ENCODE results near the gene CELF3.
"Not testable (repeated sequence)": the region's sequence is repeated elsewhere in the genome, so short reads cannot be mapped to it uniquely, and the experiment has no call there.

CELF3 gene

DNA sequence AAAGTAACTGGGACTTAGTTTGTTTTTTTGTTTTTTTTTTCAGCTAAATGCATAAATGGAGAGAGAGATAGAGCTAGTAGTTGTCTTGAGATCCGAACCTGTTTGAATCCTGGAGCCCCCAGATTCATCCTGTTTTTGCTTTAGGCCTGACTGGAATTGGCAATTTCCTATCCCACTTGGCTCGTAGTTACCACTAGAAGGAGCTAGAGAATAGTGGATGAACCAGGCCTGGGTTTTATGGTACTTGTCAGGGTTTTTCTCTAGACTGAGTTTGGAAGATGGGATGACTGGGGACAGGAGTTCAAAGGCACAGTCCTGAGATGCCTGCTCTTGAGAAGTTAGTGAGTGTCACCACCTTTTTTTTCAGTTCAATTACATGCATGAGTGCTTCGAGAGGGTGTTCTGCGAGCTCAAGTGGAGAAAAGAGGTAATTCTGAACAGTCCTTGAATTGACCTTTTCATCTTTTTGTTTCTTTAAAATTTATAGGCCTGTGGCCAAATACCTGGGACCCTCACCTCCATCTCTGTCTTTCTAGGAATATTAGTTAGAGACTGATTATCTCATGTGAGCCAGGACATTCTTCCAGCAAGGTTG is 23.4 kb downstream of the CELF3 start:
- DNase-seq = no peak

DNA sequence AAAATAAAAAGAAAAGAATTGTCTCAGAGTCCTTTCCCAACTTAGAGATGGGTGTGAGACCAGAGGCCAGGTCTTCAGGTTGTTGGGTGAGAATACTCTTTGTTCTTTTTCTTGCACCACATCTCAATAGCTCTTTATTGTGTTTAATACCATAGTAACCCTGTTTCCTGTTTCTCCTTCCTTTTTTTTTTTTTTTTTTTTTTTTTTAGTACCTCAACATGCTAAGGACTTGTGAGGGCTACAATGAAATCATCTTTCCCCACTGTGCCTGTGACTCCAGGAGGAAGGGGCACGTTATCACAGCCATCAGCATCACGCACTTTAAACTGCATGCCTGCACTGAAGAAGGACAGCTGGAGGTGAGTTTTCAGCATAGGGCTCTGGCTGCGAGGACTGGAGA is 24.4 kb downstream of the CELF3 start:
- DNase-seq = no peak

DNA sequence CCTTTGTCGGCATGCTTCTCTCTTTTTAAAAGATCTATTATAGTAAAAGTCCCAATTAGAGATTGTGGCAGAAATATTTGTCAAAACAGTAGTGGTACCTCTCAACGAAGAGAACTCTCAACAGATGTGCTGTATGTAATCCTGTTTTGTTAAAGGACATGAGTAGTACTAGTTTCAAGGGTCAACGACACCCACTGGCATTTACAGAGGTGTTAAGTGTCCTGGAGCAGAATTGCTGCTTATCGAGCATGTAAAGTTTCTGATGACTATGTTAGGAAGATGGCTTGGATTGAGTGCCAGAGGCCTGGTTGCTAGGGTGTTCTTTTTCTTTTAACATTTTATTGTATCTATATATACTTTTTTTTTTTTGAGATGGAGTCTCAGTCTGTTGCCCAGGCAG is 27.1 kb downstream of the CELF3 start:
- DNase-seq = no peak

DNA sequence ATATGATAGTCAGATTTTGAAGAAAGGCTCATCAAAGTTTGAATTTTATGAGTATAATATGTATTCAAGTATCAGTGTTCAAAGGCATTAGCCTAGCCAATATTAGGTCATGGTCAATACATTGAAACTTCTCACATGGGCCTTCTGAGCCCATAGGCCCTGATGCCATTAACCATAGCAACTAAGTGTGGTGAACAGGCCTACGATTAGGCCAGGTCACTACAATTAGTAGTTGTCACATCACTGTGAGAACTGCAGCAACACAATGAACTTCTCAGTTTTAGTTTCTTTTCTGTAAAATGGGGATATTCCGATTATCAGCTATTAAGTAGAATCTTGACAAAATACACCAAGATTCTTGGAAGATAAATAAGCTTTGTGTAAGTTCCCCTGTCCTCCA is 30.0 kb downstream of the CELF3 start:
- DNase-seq = no peak

DNA sequence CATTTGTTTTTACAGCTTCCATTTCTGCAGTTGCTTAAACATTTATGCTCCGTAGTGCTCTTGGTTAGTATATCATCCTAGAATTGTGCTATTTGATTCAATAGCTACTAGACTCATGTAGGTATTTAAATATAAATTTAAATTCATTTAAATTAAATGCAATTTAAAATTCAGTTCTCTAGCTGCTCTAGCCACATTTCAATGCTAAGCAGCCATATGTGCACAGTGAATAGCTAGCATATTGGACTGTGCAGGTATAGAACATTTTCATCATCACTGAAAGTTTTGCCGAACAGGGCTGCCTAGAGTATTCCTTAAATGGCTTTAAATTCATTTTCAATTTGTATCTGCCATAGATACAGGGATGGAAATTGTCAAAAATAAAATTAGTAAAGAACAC is 32.5 kb downstream of the CELF3 start:
- DNase-seq = no peak

DNA sequence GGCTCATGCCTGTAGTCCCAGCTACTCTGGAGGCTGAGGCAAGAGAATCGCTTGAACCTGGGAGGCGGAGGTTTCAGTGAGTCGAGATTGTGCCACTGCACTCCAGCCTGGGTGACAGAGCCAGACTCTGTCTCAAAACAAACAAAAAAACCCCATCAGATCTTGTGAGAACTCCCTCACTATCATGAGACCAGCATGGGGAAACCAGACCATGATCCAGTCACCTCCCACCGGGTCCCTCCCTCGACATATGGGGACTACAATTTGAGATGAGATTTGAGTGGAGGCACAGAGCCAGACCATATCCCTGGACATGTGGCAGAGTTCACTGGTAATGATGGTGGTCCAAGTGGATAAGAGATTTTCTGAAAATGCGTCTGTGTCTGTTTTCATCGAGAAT is 33.7 kb downstream of the CELF3 start:
- DNase-seq = not testable (repeated sequence)

DNA sequence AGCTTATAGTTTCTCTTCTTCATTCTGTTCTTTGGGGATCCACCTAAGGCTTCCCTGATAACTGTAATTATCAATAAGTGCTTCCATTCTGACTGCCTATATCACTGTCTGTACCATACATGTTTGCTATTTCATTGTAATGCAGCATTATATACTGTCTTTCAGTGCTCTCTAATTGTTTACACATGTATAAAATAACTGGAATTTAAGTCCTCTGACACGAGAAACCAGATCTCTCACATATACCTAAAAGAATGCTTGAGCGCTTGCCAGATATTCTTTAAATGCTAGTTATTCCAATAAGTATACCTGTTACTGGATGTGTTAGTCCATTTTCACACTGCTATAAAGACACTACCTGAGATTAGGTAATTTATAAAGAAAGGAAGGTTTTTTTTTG is 34.7 kb downstream of the CELF3 start:
- DNase-seq = no peak

DNA sequence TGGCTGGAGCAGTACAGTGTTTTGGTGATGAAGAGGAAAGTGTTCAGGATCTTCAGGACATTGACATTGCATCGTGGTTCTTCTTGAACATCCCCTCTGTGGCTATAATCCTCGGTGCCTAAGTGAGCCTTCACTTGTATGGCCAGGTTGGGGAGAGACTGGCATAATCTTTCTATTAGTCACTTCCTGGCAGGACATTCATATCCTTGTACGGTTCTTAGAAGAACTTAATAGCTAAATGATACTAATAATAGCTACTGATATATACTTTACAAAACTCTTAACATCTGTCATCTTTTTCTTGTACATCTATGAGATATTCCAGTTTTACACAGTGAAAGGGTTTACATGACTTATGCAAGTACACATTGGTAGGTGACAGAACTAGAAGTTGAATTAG is 35.8 kb downstream of the CELF3 start:
- DNase-seq = peak; percentile 15

DNA sequence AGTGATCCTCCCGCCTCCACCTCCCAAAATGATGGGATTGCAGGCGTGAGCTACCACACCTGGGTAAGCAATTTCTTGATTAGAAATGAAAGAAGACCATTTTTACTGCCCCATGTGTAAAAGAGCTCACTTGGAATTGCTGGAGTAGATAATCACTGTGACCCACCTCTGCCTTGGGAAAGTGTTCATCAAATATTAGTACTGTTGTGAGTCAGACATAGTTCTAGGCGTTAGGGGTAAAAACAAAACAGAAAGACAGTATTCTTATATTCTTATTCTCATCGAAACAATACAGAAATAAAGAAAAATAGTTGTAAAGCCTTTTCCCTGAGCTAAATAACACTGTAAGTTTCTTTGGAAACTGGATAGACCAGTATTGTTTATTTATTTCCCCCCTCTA is 36.2 kb downstream of the CELF3 start:
- DNase-seq = no peak

DNA sequence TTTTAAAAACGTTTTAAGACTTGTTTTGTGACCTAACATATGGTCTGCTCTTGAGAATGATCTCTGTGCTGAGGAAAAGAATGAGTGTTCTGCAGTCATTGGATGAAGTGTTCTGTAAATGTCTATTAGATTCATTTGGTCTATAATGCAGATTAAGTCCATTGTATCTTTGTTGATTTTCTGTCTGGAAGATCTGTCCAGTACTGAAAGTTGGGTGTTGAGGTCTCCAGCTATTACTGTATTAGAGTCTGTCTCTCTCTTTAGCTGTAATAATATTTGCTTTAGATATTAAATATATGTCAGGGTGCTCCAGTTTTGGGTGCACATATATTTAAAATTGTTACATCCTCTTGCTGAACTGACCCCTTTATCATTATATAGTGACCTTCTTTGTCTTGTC is 43.2 kb downstream of the CELF3 start:
- no peak for DNase-seq

DNA sequence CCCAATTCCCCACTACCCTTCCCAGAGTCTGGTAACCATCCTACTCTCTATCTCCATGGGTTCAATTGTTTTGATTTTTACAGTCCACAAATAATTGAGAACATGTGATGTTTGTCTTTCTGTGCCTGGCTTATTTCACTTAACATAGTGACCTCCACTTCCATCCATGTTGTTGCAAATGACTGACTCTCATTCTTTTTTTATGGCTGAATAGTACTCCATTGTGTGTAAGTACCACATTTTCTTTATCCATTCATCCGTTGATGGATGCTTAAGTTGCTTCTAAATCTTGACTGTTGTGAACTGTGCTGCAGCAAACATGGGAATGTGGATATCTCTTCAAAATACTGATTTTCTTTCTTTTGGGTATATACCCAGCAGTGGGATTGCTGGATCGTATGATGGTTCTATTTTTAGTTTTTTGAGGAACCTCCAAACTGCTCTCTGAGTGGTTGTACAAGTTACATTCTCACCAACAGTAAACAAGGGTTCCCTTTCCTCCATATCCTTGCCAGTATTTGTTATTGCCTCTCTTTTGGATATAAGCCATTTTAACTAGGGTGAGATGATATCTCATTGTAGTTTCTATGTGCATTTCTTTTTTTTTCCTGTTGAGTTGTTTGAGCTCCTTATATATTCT is 46.4 kb downstream of the CELF3 start:
- DNase-seq = not testable (repeated sequence)

DNA sequence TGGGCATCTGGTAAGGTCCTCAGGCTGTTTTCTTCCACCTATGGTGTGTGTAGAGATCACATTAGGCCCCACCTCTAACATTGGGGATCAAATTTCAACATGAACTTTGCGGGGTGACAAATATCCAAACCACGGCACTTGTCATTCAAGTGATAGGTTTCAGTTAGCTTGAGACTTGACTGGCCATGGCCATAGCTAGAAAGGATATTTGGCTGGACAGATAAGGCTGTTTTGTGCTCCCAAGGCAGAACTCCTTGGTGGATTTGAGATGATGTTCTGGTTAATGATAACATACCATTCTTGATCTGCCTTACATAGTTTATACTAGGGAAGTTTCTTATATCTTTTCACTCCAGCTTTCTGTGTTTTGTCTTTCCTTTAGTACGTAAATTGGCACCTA is 48.5 kb downstream of the CELF3 start:
- DNase-seq = no peak

DNA sequence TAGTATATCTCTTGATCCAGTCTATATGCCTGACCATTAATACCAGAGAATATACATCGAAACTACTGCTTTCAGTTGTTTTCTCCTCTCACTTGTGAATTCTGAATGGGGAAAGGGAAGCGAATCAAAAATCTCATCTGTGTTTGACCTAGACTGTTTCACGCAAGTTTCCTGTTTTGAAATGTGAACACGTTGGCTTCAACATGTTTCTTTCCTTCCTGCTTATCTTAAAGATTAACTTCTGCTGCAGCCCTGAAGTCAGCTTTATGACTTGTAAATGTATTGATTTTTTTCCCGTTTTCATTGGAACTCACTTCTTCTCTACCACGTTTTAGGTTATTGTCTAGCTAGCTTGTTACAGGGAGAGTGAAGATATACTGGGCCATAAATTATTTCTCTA is 54.9 kb downstream of the CELF3 start:
- DNase-seq = no peak

DNA sequence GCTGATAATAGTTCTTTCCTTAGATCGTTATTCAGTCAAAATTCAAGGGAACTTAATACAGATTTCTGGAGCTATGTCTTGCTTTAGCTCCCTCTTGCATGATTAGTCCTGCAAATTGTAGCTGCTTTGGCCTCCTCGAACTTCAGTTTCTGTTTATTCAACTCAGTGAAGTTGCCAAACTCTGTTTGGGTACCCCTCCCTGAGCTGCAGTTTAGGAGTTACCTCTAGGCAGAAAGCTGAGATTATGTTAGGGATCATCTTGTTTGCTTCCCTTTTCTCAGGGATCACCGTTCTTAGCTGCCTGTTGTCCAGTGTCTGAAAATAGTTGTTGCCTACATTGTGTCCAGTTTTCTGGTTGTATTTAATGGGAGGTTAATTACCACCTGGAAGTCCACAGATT is 61.2 kb downstream of the CELF3 start:
- no peak for DNase-seq

DNA sequence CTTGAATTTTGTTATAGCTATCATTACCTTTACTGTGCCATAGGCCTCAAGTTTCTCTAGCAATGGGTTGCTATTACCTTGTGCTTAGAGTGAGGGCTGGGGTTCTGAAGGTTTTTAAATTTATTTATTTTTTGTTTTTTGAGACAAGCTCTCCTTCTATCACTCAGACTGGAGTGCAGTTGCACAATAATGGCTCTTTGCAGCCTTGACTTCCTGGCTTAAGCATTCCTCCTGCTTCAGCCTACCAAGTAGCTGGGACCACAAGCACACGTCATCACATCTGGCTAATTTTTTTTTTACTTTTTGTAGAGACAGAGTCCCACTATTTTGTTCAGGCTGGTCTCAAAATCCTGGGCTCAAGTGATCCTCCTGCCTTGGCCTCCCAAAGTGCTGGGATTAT is 63.2 kb downstream of the CELF3 start:
- no peak for DNase-seq
